Suprapubic skin (tissue), 3 donors: Measurements from ENCODE around the gene PLXDC1.

Source experiments
- CTCF ChIP-seq, 2 donors: fragments of 200-600 bp in 1 of 2; fragments of 450-650 bp in 1 of 2; sonication (generic) in 1 of 2; IDR thresholded peaks; one replicate each; pipeline ENCODE4 v1.5.1; 2016 to 2019; ENCODE audit warnings: antibody characterized with exemption in 2 of 2, mild to moderate bottlenecking in 1 of 2, moderate library complexity in 1 of 2
- POLR2AphosphoS5 ChIP-seq, 3 donors: sonication (generic); formaldehyde crosslinking; IDR thresholded peaks; one replicate each; pipeline ENCODE4 v1.6.1; 2017; ENCODE audit warnings: antibody characterized with exemption in 3 of 3

GRCh38 chr17:39155654-39156053, 4.2 kb upstream of the PLXDC1 start:
- TF ChIP-seq POLR2AphosphoS5 (IDR thresholded peaks at IDR 0.05) (no peak), CTCF (IDR thresholded peaks at IDR 0.05) (no peak)
